Fibroblast of mammary gland (primary cell): ENCODE results near the gene RAN.

ENCODE experiments used
- DNase-seq: peaks from one replicate; pipeline ENCODE4 v3.0.0-alpha.2; 2010; ENCODE audit warnings: low read depth
- H3K4me3 ChIP-seq: 2 replicates; pipeline ENCODE4 v1.5.1; 2011; ENCODE audit warnings: low read depth, mild to moderate bottlenecking, low read length, moderate library complexity; ENCODE audit not compliant: control insufficient read depth
- CTCF ChIP-seq: conservative IDR thresholded peaks from 2 replicates; pipeline ENCODE4 v1.5.1; 2011; ENCODE audit warnings: low read depth, low read length, inconsistent platforms; ENCODE audit not compliant: control insufficient read depth, insufficient read depth

Gene RAN

DNA sequence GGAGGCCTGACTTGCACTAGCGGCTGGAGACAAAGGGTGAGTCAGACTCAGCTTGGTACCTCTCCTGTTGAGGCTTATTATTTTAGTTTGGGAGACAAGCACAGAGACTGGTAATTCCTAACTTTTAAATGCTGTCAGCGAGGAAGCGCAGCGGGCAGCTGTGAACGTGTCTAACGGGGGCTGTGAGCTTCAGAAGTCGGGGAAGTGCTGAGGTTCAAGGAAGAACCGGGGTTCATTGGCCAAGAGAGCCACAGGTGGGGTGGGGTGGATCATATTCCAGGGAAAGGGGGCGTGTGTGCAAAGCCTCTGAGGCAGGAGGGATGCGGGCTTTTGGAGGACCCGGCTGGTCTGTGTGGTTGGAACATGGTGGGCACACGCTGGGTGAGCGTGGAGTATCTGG lies 45.7 kb downstream of the RAN start:
- TF ChIP-seq CTCF: no peak
- no peak for DNase-seq
- no peak overlapping the region for H3K4me3 ChIP-seq

GRCh38 chr12:130919086-130919485 lies 47.2 kb downstream of the RAN start:
- H3K4me3 ChIP-seq: no peak overlapping the region
- DNase-seq: no peak

GRCh38 chr12:130920119-130920703 lies 48.3 kb downstream of the RAN start:
- DNase-seq: peak; percentile 6
- TF ChIP-seq CTCF: no peak
- H3K4me3 ChIP-seq: no peak overlapping the region

More at GRCh38 chr12:130919086-130919485, 47.2 kb downstream of the RAN start:
- TF ChIP-seq CTCF: no peak

- DNase-seq: peak; percentile 83
- H3K4me3 ChIP-seq: no peak overlapping the region
- no peak for TF ChIP-seq CTCF
These were observed 49.0 kb downstream of the RAN start for GRCh38 chr12:130920723-130921381.

DNA sequence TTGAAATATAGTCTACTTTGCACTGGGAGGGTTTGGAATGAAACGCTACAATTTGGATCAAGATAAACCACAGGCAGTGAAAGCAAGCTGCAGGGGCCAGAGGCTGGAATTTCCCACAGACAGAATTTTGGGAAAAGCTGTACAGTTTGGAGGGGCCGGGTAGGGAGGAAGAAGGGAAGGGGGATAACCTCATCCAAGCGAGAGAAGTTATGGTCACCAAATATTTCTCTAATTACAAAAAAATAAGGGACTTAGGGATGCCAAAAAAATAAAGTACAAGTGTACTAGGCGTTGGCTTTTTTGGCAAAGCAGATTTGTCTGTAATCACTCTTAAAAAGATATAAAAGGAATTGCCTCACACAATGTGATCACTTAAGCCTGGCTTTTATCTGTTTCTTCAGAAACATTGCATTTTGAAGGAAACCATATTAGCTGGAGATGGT lies 50.7 kb downstream of the RAN start:
- DNase-seq: no peak
- H3K4me3 ChIP-seq: no peak overlapping the region
- TF ChIP-seq CTCF: no peak

DNA sequence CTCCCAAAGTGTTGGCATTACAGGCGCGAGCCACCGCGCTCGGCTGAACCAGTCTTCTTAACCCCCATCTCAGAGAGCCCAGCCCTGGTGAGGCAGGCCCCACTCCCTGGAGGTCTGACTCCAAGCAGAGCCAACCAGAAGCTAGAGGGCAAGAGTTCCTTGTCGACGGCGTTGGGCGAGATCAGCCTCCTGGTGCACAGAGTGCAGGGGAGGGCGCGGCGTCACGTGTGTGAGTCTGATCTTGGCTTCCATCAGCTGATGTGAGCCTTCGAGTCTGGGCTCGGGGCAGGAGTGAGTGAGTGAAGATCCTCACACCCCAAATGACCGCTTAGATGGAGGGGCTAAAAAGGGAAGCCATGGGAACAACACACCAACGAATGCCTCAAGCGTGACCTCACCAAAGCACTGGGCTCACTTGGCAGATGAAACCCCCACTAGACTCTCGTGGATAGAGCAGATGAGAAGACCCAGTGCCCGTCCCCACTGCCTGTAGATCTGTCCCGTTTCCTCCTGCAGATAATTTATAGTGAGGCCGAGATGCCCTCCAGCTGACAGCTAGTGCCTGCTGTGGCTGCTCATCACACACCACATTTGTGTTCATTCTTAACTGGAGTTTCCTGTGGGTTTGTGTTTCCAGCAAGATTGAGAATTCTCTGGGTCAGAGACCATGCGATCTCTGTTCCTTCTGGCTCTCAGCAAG lies 53.2 kb downstream of the RAN start:
- DNase-seq: no peak
- no peak for TF ChIP-seq CTCF
- H3K4me3 ChIP-seq: no peak overlapping the region

DNA sequence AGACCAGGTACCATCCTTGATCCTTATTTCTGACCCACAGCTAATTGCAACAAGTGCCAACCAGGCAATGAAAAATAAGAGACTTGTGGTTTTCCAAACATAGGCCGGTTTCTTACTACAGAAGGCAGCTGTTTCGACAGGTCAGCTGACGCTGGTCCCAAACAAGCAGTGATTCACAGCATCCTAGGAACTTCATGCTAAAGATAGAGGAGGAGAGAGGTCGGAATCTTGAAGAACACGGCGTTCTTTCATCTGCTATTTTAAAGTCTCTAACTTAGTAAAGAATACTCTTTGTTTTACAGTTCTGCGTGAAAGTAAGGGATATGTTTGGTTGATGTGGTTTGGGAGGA lies 53.8 kb downstream of the RAN start:
- DNase-seq: no peak
- no peak overlapping the region for H3K4me3 ChIP-seq
- no peak for TF ChIP-seq CTCF
